ENCODE measurements around the gene PLK2. TPM values are rescaled to one million over a fixed set of nuclear protein-coding genes. Genes with fewer than 3 reads are reported as not detected.
A peak's percentile ranks its signal among the peaks of the same experiment; 100 is the strongest.

The PLK2 gene
- polyA plus RNA-seq: 10 to 100 TPM; 21.5 to 24.4 TPM

DNA sequence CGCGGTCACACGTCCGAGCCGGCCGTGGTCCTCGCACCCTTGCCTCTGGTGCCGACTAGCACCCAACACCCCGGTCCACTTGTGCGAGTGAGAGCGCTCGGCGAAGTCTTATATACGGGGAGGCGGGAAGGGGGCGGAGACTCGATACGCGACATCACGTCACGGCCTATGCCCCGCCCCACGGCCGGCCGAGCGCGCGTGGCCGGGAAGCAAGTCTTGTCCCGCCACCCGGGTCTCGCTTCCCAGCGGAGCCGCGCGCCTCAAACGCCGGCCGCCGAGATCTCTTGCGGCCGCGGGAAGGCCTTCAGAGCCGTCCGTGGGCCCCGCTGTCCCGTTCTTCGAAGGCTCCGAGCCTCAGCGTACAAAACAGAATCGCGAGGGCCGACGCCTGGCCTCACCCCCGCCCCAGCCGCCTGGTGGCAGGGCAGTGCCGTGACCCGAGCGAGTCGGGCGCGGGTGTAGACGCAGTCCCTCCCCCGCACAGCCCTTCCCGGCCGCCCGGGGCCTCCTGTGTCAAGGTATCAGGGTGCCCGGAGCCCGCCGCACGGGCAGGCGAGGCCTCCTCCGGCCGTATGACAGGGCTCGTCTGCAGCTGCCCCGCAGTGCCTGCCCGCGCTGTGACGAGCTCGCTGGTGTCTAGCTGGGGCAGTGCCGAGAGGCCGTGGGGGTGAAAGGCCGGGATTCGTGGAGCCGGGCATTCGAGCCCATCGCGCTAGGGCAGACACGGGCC lies at the start of gene PLK2:
PLK2 (minus strand) TSS at position 85 of the 730 bp plus-strand sequence. CDS start 127 bp downstream, outside the sequence.
- Histone ChIP-seq H3K9me3 (ENCODE audit: control insufficient read depth in 2 of 2, insufficient read depth in 1 of 2, low read depth in 1 of 2, low read length in 1 of 2) (no peaks in the 10 kb centered on the region), H3K36me3 (ENCODE audit: control insufficient read depth in 2 of 2, insufficient read depth in 2 of 2, low read length in 1 of 2) (peaks cover 2 to 6% of the 10 kb centered on the region in 2 donors), H3K27me3 (ENCODE audit: control insufficient read depth in 1 of 2, insufficient read depth in 2 of 2, low read length in 2 of 2) (no peaks in the 10 kb centered on the region), H3K27ac (ENCODE audit: low read depth in 2 of 2, low read length in 1 of 2) (peak within 1 kb of the TSS; percentile 93 to 97), H3K4me1 (ENCODE audit: control insufficient read depth in 2 of 2, insufficient read depth in 2 of 2, low read length in 1 of 2) (peaks cover 0 to 2% of the 10 kb centered on the region in 2 donors), H3K4me3 (ENCODE audit: low read depth in 1 of 2, low read length in 2 of 2) (peak within 1 kb of the TSS; percentile 93 to 99)
- WGBS, 2 donors: 0 to 1% methylated on average over 71 to 89 of the region's 89 CpGs

DNA sequence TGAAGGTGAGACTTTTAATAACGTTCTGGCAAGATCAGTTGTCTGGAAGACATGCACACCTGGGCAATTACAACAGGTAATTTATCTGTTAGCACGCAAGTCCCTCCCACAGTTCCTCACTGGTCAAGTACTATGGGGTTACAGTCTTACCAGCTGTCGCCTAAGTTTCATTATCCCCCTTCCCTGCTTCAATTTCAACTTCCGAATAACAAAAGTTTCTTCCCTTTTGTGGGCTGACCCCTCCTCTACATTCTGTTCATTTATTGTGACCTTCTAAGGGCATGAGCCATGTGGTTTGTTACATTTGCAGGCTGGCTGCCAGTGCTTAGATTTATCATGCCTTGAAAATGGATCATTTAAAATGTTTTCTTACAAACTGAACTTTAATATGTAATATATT lies 47.8 kb upstream of the PLK2 start:
- H3K9me3 ChIP-seq (ENCODE audit: control insufficient read depth in 2 of 2, insufficient read depth in 1 of 2, low read depth in 1 of 2, low read length in 1 of 2): no peaks in the 10 kb centered on the region
- H3K27ac ChIP-seq (ENCODE audit: low read depth in 2 of 2, low read length in 1 of 2): no peak overlapping the region
- no peaks in the 10 kb centered on the region for H3K36me3 ChIP-seq (ENCODE audit: control insufficient read depth in 2 of 2, insufficient read depth in 2 of 2, low read length in 1 of 2)
- 52 to 56% methylated on average over 4 of the region's 4 CpGs for WGBS, 2 donors
- H3K4me3 ChIP-seq (ENCODE audit: low read depth in 1 of 2, low read length in 2 of 2): no peak overlapping the region
- H3K4me1 ChIP-seq (ENCODE audit: control insufficient read depth in 2 of 2, insufficient read depth in 2 of 2, low read length in 1 of 2): no peaks in the 10 kb centered on the region
- H3K27me3 ChIP-seq (ENCODE audit: control insufficient read depth in 1 of 2, insufficient read depth in 2 of 2, low read length in 2 of 2): no peaks in the 10 kb centered on the region

DNA sequence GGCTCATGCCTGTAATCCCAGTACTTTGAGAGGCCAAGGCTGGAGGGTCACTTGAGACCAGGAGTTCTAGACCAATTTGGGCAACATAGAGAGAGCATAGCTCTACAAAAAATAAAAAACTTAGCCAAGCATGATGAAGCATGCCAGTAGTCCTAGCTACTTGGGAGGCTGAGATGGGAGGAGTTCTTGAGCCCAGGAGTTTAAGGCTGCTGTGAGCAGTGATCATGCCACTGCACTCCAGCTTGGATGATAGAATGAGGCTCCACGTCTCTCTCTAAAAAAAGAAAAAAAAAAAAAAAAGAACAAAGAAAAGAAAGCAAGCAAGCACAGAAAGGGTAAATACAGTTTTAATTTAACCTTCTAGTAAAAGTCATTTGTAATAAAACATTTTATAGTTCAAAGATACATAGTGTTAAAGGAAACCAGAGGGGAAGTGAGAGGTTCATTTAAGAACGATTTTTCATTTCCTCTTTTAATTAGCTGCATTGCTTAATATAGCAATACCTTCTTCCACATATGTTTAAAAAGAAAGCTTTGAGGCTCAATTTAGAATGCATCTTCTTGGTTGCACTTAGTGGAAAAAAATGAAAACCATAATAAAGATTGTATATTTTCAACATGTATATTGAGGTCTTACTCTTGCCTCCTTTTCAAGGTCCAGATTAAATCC lies 46.2 kb upstream of the PLK2 start:
- no peak overlapping the region for H3K4me3 ChIP-seq (ENCODE audit: low read depth in 1 of 2, low read length in 2 of 2)
- WGBS, 2 donors: 49 to 61% methylated on average over 2 of the region's 2 CpGs
- no peaks in the 10 kb centered on the region for H3K9me3 ChIP-seq (ENCODE audit: control insufficient read depth in 2 of 2, insufficient read depth in 1 of 2, low read depth in 1 of 2, low read length in 1 of 2)
- no peak overlapping the region for H3K27ac ChIP-seq (ENCODE audit: low read depth in 2 of 2, low read length in 1 of 2)
- no peaks in the 10 kb centered on the region for H3K27me3 ChIP-seq (ENCODE audit: control insufficient read depth in 1 of 2, insufficient read depth in 2 of 2, low read length in 2 of 2)
- no peaks in the 10 kb centered on the region for H3K4me1 ChIP-seq (ENCODE audit: control insufficient read depth in 2 of 2, insufficient read depth in 2 of 2, low read length in 1 of 2)
- H3K36me3 ChIP-seq (ENCODE audit: control insufficient read depth in 2 of 2, insufficient read depth in 2 of 2, low read length in 1 of 2): no peaks in the 10 kb centered on the region

DNA sequence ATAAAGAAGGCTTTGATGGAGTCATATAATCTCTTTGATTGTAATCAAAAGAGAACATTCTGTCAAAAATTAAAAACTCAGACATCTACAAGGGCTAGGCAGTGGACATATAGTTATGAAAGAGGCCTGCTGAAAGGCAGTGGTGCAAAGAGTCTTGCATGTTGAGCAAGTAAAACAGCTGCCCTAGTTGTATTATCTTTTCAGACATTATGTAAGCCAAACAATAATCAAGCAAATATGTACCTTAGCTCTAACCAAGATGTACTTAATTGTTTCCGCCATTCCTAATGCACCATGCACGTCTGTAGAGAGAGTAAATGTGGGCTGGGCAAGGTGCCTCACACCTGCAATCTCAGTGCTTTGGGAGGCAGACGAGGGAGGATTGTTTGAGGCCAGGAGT lies 45.6 kb upstream of the PLK2 start:
- WGBS, 2 donors: 57% methylated on average over 3 of the region's 3 CpGs
- Histone ChIP-seq H3K36me3 (ENCODE audit: control insufficient read depth in 2 of 2, insufficient read depth in 2 of 2, low read length in 1 of 2) (no peaks in the 10 kb centered on the region), H3K4me1 (ENCODE audit: control insufficient read depth in 2 of 2, insufficient read depth in 2 of 2, low read length in 1 of 2) (no peaks in the 10 kb centered on the region), H3K27me3 (ENCODE audit: control insufficient read depth in 1 of 2, insufficient read depth in 2 of 2, low read length in 2 of 2) (no peaks in the 10 kb centered on the region), H3K27ac (ENCODE audit: low read depth in 2 of 2, low read length in 1 of 2) (no peak overlapping the region), H3K9me3 (ENCODE audit: control insufficient read depth in 2 of 2, insufficient read depth in 1 of 2, low read depth in 1 of 2, low read length in 1 of 2) (no peaks in the 10 kb centered on the region), H3K4me3 (ENCODE audit: low read depth in 1 of 2, low read length in 2 of 2) (no peak overlapping the region)

DNA sequence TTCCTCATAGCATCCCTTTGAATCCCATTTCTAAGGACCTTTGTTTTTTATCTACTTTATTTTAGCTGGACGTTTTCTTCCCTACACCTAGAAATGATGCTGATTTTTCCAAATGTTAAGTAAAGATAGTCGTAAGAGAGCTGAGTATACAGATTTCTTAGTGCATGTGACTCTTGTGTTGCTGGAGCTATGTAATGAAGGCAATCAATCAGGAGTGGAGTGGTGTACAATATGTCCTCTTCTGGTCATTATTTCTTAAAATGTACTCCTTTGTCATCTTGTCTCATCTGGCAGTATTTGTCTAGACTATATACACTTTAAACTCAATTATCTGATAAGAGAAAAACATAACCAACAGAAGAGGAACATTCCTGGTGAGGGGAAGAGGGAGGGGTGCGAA lies 44.9 kb upstream of the PLK2 start:
- Histone ChIP-seq H3K4me3 (ENCODE audit: low read depth in 1 of 2, low read length in 2 of 2) (no peak overlapping the region), H3K36me3 (ENCODE audit: control insufficient read depth in 2 of 2, insufficient read depth in 2 of 2, low read length in 1 of 2) (no peaks in the 10 kb centered on the region), H3K27ac (ENCODE audit: low read depth in 2 of 2, low read length in 1 of 2) (no peak overlapping the region), H3K27me3 (ENCODE audit: control insufficient read depth in 1 of 2, insufficient read depth in 2 of 2, low read length in 2 of 2) (no peaks in the 10 kb centered on the region), H3K9me3 (ENCODE audit: control insufficient read depth in 2 of 2, insufficient read depth in 1 of 2, low read depth in 1 of 2, low read length in 1 of 2) (no peaks in the 10 kb centered on the region), H3K4me1 (ENCODE audit: control insufficient read depth in 2 of 2, insufficient read depth in 2 of 2, low read length in 1 of 2) (no peaks in the 10 kb centered on the region)
- WGBS, 2 donors: 44 to 68% methylated on average over 3 of the region's 3 CpGs

DNA sequence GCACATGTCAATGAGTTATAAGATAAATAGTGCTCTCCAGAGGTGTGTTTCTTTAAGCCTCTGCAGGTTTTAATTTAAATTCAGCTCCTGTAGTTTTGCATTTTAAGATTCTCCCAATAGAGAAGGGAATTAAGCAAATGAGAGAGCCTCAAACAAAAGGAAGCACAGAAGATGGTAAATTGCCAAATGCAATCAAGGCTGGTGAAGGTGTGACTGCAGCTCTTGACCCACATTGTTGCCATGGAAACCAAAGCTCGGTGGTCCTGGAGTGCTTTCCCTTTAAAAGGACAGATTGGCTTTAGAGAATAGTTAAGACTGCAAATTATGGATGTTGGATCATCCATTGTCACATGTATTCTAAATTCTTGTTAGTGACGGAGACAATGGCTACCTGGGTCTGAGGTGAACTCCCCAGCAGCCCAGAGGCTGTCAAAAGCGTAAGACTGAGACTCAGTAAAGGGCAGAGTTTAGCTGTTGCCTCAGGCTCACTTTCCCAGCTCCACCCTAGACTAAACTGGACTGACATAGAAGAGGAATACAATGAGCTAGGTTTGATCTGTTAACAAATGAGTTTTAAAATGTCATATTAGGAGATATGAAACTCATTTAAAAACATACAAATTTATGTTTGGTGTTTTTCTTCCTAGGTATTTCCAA lies 43.6 kb upstream of the PLK2 start:
- H3K4me3 ChIP-seq (ENCODE audit: low read depth in 1 of 2, low read length in 2 of 2): no peak overlapping the region
- H3K27me3 ChIP-seq (ENCODE audit: control insufficient read depth in 1 of 2, insufficient read depth in 2 of 2, low read length in 2 of 2): no peaks in the 10 kb centered on the region
- H3K4me1 ChIP-seq (ENCODE audit: control insufficient read depth in 2 of 2, insufficient read depth in 2 of 2, low read length in 1 of 2): no peaks in the 10 kb centered on the region
- H3K9me3 ChIP-seq (ENCODE audit: control insufficient read depth in 2 of 2, insufficient read depth in 1 of 2, low read depth in 1 of 2, low read length in 1 of 2): no peaks in the 10 kb centered on the region
- no peak overlapping the region for H3K27ac ChIP-seq (ENCODE audit: low read depth in 2 of 2, low read length in 1 of 2)
- H3K36me3 ChIP-seq (ENCODE audit: control insufficient read depth in 2 of 2, insufficient read depth in 2 of 2, low read length in 1 of 2): no peaks in the 10 kb centered on the region
- 45 to 55% methylated on average over 3 of the region's 3 CpGs for WGBS, 2 donors

DNA sequence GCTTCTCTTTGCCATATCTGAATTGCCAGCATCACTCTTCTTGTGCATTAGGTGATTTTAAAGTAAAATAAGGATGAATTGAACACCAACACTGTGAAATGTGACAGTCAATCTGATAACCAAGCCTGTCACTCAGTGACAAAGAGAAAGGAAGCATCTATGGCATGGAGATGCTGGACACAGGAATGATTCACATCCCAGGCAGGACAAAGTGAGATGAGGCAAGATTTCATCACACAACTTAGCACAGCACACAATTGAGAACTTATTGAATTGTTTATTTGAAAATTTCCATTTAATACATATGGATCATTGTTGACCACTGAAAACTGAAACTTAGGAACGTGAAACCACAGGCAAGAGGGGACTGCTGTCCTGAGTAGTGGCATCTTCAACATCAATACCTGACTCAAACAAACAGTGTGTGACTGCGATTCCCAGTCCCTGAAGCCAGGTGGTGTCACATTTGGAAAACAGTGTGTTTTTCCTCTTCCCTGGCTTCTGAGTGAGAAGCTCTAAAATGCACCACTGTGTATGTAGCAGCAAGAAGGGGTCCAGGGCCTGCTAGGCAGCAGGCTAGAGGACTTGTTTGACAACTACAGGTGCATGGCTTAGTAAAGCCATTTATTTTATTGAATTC lies 42.0 kb upstream of the PLK2 start:
- H3K36me3 ChIP-seq (ENCODE audit: control insufficient read depth in 2 of 2, insufficient read depth in 2 of 2, low read length in 1 of 2): no peaks in the 10 kb centered on the region
- H3K4me3 ChIP-seq (ENCODE audit: low read depth in 1 of 2, low read length in 2 of 2): no peak overlapping the region
- no peaks in the 10 kb centered on the region for H3K27me3 ChIP-seq (ENCODE audit: control insufficient read depth in 1 of 2, insufficient read depth in 2 of 2, low read length in 2 of 2)
- no peaks in the 10 kb centered on the region for H3K4me1 ChIP-seq (ENCODE audit: control insufficient read depth in 2 of 2, insufficient read depth in 2 of 2, low read length in 1 of 2)
- H3K27ac ChIP-seq (ENCODE audit: low read depth in 2 of 2, low read length in 1 of 2): no peak overlapping the region
- 72 to 74% methylated on average over 2 of the region's 2 CpGs for WGBS, 2 donors
- H3K9me3 ChIP-seq (ENCODE audit: control insufficient read depth in 2 of 2, insufficient read depth in 1 of 2, low read depth in 1 of 2, low read length in 1 of 2): no peaks in the 10 kb centered on the region

DNA sequence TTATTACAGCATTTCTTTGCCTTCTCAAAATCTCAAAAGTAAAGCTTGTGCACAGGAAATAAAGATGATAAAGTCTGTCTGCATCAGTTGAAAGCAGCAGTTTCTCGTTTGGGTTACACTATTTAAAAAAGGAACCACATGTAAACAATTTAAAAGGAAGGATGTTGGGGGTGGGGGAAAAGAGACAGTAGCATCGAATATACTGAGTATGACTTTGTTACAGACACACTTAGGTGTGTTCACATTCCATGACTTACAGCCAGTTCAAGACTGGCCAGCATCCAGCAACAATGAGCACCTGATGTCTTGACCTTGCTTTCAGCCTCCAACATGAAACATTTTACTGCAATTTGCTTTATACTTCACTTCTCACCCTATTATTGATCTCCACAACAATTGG lies 40.1 kb upstream of the PLK2 start:
- WGBS, 2 donors: 10 to 15% methylated on average over 2 of the region's 2 CpGs
- Histone ChIP-seq H3K4me3 (ENCODE audit: low read depth in 1 of 2, low read length in 2 of 2) (no peak overlapping the region), H3K4me1 (ENCODE audit: control insufficient read depth in 2 of 2, insufficient read depth in 2 of 2, low read length in 1 of 2) (no peaks in the 10 kb centered on the region), H3K27ac (ENCODE audit: low read depth in 2 of 2, low read length in 1 of 2) (no peak overlapping the region), H3K36me3 (ENCODE audit: control insufficient read depth in 2 of 2, insufficient read depth in 2 of 2, low read length in 1 of 2) (no peaks in the 10 kb centered on the region), H3K27me3 (ENCODE audit: control insufficient read depth in 1 of 2, insufficient read depth in 2 of 2, low read length in 2 of 2) (no peaks in the 10 kb centered on the region), H3K9me3 (ENCODE audit: control insufficient read depth in 2 of 2, insufficient read depth in 1 of 2, low read depth in 1 of 2, low read length in 1 of 2) (no peaks in the 10 kb centered on the region)

DNA sequence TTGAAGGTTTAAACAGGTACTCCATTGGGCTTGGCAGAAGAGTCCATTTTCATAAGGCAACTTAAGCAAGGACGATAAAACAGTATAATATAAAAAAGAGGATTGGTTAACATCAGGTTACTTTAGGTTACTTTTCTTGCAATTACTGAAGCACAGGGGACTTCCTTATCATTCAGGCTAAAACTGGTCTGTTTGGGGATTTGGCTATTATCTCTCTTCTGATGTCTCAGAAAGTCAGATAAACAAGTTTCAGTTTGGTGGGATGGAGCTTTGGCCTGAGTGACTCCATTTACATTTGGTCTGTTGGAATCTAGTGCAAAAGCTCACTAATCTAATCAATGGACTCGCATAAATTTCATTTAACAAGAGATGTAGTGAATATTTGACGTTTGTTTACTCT lies 39.3 kb upstream of the PLK2 start:
- no peaks in the 10 kb centered on the region for H3K36me3 ChIP-seq (ENCODE audit: control insufficient read depth in 2 of 2, insufficient read depth in 2 of 2, low read length in 1 of 2)
- 68 to 70% methylated on average over 3 of the region's 3 CpGs for WGBS, 2 donors
- H3K4me1 ChIP-seq (ENCODE audit: control insufficient read depth in 2 of 2, insufficient read depth in 2 of 2, low read length in 1 of 2): no peaks in the 10 kb centered on the region
- no peak overlapping the region for H3K4me3 ChIP-seq (ENCODE audit: low read depth in 1 of 2, low read length in 2 of 2)
- no peak overlapping the region for H3K27ac ChIP-seq (ENCODE audit: low read depth in 2 of 2, low read length in 1 of 2)
- H3K27me3 ChIP-seq (ENCODE audit: control insufficient read depth in 1 of 2, insufficient read depth in 2 of 2, low read length in 2 of 2): no peaks in the 10 kb centered on the region
- H3K9me3 ChIP-seq (ENCODE audit: control insufficient read depth in 2 of 2, insufficient read depth in 1 of 2, low read depth in 1 of 2, low read length in 1 of 2): no peaks in the 10 kb centered on the region

All from esophagus (tissue), 2 donors.